COLO829 (cell line): ENCODE measurements around the gene RIPOR2.
"Not testable (repeated sequence)": the region's sequence is repeated elsewhere in the genome, so short reads cannot be mapped to it uniquely, and the experiment has no call there.

Experiments
- DNase-seq: peaks from one replicate; pipeline ENCODE4 v3.0.0; 2012; ENCODE audit warnings: low spot score

The RIPOR2 gene

DNA sequence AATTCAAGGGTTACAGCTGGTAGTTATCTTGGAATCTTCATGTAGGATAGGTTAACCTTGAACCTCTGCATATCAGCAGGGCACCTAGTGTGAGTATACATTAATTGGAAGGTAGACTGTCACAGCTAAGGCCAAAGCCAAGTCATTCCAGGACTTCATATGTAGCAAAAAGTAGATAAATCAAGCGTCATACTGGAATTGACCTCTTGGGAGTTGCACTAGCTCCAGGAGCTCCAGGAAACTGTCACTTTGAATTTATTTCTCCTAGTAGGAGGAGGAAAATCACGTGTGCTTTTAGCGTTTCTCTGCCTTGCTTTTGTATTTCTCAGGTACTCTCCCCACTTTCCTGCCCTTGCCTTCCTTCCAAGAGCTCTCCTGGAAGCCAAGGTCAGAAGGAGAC, 30.3 kb downstream of the RIPOR2 start:
- DNase-seq = no peak

DNA sequence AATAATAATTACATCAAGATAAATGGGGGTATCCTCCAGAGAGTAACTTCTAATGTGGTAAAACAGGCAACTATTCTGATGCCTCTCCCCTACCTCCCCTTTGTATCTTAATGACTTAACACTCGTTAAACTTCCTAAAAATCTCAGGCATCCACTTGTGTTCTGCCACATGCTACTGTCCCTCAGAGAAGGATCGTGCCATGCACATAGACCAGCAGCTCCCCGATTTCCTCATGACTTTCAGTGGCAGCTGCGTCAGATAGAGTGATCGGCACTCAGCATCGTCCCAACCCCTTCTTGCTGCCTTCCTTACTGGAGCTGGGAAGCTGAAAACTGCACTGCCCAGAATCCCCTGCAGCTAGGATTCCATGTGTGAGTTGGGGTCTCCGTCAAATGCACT, 32.1 kb downstream of the RIPOR2 start:
- no peak for DNase-seq

DNA sequence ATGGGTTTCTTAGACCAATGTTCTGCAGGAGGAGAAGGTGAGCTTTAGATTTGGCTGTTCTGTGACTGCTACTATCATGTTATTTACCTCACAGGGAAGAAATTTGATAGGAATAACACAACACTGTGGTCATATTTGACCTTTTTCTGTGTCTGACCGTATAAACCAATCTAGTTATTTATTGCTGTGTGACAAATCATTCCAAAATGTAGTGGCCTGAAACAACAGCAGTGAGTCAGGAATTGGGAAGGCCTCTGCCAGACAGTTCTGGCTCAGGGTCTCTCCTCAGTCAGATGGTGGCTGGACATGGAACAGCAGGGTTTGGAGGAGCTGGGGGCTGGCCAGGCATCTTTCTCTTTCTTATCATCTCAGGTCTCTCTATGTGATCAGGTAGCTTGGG, 33.0 kb downstream of the RIPOR2 start:
- no peak for DNase-seq

DNA sequence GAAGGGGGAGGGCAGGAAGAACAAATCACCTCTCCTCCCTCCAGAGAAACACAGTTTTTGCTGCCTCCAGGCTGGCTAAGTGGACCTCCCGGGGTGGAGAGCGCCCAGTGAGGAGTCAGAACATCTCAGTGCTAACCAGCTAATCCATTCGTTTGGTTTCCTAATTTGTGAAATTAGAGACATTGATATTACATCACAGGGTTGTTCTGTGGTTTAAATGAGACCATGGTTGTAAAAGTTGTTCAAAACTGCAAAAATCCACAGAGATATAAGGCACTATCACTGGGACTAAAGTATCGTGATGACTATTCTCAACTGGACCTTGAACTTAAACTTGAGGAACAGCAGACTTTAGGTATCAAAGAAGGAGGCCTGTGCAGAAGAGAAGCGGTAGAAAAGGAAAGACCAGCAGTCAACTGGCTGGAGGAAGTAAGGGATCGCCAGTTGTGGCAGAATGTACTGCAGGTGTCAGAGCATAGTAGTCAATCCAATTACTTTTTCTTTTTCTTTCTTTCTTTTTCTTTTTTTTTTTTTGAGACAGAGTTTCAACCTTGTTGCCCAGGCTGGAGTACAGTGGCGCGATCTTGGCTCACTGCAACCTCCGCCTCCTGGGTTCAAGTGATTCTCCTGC, 33.9 kb downstream of the RIPOR2 start:
- DNase-seq = no peak

DNA sequence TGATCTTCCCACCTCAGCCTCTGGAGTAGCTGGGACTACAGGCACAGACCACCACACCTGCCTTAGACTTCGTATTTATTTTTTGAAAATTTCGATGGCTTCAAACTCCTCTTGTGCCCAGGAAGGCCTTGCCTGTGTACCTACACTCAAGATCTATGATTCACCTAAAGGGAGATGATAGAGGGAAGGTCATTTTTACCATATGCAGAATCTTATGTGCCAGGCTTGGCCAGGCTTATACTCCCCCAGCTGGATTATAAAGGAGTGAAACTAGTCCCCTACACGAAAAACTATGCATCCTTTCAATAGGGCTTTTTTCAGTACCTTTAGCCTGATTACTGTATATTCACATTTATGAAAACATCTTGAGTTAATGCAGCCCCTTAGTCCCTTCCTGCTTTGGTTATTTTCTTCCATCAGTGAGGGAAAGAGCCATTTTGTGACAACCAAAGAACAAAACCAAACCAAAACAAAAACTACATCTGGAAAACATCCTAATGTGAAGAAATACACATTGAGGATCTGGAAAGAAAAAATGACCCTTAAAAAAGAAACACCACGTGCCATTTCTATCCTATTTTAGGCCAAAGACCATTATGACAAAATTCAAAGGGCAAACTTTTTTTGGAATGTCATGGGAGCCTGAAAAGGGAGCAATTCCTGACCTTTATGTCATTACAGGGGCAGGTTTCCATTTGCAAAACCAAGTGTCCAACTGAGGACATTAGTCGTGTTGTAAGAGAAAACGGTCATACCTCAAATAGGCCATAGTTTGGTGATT, 34.7 kb downstream of the RIPOR2 start:
- no peak for DNase-seq

DNA sequence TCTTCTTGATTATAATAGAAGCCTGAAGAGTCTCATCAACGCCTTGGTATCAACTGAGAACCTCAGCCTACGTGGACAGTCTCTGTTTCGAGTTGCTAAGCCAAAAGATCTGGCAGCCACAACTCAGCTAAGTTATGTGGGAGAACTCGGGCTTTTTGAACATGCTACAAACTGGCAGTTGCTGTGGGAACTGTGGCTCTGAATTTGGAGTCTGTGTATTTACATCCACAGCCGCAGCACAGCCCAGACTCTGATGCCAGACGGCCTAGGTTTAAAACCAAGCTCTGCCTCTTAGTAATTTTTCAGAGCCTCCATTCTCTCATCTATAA, 35.8 kb downstream of the RIPOR2 start:
- no peak for DNase-seq

DNA sequence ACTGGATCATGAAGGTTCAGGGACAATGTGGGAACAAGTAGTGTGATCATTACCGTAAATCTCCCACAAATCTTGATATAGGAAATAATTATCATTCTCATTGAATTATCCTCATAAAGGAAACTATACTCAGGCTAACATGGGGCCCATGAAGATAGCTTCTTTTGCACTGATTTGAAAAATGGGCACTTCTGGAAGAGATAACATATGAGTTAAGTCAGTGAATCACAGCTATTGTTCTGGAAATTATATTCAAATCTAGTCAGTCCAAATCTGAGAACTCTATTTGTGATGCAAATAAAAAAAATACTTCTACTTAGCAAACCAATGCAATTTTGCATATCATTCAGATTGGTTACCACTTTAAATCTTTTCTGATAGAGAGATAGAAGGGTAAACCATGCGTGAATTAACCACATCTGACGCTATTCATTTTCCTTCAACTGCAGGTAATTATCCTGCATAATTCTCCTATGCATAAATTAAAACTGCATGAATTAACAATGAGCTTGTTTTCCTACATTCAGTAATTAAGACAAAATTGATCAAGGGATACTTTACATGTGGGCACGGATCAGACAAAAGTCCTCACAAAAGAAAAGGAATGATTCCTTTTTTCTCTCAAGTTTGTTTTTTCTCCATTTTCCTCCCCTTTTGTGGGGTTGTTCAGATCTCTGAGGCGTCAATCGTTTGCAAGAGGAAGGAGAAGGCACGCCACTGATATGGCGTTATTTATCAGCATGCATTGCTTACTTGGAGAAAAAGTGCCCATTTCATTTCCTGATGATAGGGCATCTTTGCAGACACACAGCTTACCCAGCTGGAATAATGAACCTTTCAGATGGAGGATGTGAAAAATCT, 36.4 kb downstream of the RIPOR2 start:
- DNase-seq = no peak

DNA sequence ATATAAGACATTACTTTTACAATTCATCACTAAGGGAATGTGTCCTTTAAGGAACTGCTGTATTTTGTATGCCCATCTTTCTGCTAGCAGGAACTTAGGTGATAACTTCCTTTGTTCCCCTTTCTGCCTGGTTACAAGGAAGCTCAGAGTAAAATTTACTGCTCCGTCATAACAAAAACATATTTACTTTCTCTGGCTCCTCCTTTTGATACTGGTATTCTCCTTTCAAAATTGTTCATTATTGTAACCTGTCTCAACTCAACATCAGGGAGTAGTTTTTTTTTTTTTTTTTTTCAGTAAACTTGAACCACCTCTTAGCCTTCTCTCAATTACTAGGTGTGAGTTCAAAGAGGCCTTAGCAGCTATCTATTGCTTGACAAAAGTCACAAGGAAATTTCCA, 37.1 kb downstream of the RIPOR2 start:
- no peak for DNase-seq

DNA sequence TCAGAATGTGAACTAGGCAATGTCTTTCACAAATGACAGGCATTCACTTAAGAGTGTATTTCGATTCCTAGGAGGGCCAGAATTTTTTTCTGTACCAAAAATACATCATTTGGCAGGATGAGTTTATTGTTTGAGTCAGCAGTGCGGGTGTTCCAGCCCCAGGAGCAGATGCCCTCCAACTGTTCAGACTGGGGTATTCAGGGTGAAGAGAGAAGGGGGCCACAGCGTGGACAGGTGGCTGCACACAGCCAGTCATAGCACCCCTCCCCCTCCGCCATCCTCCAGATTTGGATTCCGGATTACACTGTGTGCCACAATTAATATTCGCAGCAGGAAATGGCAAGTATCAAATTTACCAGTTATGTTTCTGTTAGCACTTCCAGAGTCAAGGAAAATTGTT, 38.6 kb downstream of the RIPOR2 start:
- no peak for DNase-seq

DNA sequence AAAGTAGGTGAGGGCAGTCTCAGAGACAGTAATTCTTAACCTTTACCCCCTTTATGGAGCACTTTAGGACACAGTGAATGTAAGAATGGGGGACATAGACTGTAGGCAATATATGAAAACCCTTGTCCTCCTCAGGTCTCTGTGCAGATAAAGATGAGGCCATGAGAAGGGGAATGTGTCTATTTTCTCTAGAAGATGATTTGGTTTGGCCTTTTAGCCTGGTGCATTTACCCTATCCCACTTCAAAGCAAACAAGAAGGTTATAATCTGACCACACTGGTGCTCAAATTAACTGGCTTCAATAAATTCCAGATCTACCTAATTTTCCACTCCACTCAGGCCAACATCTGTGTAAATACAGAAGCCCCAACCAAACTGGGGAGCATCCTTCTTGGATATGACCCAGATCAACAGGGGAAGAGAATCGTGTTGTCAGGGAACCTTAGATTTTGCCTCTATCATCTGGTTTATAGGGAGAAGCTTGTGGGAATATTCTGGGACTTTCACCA, 42.4 kb downstream of the RIPOR2 start:
- DNase-seq = no peak

DNA sequence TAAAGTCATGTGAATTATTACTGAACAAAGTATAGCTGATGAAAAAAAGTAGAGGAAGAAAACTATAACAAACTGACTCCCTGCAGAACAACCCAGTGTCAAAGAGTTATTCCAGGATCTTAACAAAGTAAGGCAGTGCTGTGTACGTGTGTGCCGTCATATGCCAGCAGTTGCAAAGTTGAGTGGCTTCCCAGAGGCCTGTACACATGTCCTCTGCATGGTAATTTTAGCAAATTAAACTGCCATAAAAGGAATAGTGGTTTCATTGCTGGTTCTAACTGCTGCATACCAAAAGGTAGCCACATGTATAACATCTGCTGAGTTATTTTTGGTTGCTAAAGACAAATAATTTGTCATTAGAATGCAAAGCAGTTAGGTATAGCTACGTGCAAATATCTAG, 44.8 kb downstream of the RIPOR2 start:
- no peak for DNase-seq

DNA sequence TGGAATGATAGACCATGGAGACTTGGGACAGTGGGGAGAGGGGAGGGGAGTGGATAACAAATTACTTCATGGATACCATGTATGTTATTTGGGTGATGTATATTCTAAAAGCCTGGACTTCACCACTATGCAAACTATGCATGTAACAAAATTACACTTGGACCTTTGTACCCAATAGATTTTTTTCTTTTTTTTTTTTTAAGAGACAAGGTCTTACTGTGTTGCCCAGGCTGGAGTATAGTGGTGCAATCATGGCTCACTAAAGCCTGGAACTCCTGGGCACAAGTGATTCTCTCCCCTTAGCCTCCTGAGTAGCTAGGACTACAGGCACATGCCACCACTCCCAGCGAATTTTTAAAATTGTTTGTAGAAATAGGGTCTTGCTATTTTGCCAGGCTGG, 45.3 kb downstream of the RIPOR2 start:
- DNase-seq = no peak

DNA sequence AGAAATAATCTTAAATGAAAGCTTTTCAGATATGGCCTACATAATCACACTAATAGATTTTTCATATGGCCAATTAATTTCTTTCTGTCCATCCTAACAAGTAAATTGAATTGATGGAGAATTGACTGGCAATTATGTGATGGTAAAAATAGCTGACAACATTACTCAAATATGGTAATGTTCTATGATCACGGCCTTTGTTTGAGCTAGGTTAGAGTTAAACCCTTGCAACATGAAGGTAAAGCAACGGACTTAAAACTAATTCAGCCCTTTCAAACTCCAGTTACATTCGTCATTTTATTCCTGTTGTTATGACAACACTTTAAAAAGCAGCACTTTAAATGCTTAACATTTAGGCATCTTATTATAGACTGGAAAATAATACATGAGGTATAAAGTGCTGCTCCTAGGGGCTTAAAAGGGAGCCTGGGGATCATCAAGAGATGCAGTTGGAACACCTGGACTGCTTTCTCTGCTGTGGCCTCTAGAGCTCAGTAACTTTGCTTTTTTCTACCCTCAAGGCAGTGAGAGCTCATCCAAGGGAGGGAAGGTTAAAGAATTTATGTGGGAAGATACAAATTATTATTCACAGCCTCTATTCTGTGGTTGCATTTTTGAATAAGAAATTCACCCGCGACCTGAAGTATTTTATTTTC, 46.9 kb downstream of the RIPOR2 start:
- no peak for DNase-seq

DNA sequence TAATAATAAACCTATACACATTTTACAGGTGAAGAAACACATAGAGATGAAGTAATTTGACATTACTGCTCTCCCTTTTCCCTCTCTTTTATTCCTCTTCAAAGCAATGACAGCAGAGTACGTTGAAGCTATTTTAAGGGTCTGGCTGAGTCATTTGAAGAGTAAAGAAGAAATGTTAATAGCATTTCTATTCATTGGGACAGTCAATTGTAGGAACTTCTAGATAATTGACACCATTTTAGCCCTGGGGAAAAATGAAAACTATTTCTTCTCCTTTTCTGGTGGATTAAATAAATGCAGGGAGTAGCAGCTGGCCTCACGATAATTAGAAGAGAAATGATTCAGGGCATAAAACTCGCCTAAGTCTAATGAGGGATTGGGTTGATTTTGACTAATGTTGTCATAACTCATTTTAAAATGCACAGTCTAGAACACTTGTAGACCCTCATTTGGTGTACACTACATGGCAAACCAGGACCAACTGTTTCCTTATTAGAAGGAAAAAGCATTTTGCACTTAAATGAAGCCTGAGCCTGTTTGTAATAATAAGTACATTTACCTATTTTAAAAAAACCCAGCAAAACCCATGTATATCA, 48.1 kb downstream of the RIPOR2 start:
- DNase-seq = peak; percentile 48

DNA sequence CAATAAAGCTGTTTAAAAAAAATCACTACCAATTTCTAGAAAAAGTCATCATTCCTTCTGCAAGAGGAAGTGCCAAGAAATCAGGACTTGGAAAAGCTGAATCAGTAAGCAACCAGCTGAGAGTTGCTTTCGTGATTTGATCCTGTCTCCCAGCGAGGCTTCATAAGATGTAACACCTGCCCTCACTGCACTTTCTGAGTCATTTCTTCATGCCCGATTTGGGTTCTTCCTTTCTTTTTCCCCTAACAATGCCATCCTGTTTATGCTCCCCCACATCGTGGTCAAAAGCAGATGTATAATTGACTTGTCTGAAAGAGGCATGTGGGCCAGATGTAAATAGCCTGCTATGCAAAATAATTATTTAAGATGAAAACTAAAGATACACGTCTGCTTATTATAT, 52.1 kb downstream of the RIPOR2 start:
- no peak for DNase-seq

DNA sequence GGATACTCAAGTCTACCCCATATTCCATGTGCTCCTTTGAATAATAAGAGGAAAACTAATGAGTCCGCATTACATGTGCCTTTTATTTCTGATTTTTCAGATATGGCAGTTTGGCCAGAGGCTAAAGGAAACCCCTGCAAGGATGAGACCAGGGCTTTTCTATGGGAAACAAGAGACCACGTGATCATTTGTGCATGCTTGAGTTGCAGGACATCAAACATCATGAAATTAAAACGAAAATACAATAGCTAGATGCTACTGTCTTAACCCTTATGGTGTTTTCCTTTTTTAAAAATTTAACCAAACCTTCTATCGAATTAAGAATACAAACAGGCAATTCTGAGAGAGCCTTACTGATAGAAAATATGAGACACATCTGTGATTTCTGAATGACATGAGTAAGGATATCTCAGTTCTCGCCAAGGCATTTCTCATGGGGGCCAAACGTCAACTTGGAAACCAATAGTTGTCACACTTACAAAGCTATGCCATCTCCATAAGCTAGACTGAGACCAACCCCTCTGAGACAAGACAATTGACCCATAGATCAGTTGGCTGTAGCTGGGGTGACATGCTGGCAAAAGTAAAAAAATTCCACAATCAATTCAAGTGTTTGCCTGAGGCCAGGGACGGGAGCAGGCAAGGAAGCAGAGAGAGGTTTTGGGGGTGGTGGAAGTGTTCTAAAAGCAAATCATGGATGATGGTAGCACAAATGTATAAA, 52.8 kb downstream of the RIPOR2 start:
- no peak for DNase-seq

DNA sequence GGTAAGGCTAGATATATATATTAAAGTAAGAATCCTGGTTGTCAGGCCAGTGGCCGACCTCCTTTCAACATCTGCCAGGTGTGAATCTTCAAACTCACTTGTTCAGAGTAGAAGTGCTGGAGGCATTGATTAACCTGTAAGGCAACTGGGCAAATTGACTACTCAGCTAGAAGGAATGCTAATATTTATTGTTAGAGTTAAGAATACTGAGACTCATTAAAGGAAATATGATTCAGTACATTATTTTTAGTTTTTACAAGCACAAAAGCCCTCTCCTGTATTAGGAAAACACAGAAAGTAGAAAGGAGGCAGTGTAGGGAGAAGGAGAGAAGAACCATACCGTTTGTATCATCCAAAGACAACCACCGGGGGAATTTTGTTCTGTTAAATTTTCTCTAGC, 53.5 kb downstream of the RIPOR2 start:
- DNase-seq = no peak

DNA sequence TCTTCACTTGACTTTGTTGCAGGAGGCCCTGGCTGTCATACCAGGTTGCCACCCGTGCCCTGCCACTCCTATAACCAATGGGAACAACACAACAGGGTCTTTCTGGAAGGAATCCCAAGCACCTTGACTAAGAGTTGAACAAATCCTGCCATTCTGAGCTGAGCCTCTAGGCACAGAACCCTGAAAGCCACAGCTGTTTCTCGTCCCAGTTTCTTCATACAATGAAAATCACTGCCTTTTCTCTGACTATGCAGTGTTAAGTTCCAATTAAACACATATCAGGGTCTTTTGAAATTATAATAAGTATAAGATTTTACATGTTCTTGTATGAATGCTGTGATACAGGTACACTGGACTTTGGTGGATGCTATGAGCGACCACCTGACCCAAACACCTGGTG, 54.4 kb downstream of the RIPOR2 start:
- DNase-seq = no peak

DNA sequence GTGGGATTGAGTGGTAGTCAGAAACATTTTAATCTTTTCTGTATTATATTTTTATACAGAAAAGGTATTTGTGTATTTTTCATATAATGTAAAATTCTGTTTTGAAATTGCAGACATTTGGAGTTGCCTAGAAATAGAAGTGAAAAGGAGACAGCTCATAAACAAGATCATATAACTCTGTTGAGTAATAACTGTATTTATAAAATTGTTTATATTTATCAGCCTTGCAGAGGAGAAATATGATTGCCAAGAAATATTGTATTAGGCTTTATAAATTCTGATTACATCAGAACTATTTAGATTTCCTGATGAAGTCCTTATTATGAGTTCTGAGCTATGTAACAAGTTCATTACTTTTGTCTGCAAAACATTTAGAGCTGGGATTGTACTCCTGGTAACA, 55.3 kb downstream of the RIPOR2 start:
- DNase-seq = no peak

DNA sequence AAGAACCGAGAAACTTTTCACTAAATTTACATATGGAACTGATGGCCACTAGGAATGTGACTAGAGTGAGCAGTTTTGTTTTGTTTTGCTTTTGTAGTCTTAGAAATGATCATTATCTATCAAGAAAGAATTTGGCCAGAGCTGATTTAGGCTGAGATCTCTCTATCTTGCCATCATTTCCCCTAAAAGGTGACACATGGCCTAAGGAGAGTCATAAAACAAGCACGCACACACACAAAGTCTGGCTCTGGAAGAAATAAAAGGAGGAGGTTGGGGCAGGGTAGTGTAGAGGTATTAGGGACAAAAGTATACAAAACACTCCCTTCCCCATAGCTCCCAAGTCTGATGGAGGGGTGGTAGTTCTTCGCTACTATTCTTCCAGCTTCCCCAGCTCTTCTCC, 56.4 kb downstream of the RIPOR2 start:
- no peak for DNase-seq

DNA sequence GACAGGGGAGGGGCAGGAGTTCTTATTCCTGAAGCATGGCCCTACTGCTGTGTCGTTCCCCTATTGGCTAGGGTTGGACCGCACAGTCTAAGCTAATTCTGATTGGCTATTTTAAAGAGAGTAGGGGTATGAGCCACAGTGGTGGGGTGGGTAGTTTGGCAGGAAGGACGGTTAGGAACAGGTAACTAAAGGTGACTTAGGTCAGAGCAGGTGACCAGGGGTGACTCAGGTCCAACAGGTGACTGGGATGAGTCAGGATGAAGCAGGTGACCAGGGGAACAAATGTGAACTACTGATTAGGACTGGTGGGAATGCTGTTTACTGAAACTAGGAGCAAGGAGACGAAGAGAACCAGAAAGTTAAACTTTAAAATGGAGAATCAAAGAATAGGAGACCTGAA, 58.0 kb downstream of the RIPOR2 start:
- not testable (repeated sequence) for DNase-seq
